GM12872 (cell line): ENCODE results near the gene FNDC3B.

Experiments
- TF ChIP-seq, protein P1 (sequence below): IDR thresholded peaks from 3 replicates; pipeline ENCODE4 v1.5.1; 2011; ENCODE audit warnings: low read depth, mild to moderate bottlenecking, low read length, moderate library complexity; ENCODE audit not compliant: insufficient read depth

The FNDC3B gene

DNA sequence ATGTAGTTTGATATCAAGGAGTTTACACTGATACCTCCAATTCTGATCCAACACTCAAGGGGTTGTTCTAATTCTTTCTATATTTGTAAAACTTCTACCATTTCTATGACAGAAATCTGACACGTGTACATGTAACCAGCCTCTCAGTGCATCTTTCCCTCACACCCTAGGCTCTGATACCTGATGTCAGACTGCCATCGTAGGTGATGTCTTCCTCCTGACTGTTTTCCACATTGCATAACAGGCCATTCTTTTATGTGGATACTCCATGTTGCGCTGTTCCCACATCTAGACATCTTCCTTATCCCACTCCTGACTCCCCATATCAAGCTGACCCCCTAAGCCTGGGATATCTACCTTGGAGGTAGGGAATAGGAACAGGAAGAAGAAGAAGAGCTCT is 159.1 kb downstream of the FNDC3B start:
- TF ChIP-seq, protein P1, sequence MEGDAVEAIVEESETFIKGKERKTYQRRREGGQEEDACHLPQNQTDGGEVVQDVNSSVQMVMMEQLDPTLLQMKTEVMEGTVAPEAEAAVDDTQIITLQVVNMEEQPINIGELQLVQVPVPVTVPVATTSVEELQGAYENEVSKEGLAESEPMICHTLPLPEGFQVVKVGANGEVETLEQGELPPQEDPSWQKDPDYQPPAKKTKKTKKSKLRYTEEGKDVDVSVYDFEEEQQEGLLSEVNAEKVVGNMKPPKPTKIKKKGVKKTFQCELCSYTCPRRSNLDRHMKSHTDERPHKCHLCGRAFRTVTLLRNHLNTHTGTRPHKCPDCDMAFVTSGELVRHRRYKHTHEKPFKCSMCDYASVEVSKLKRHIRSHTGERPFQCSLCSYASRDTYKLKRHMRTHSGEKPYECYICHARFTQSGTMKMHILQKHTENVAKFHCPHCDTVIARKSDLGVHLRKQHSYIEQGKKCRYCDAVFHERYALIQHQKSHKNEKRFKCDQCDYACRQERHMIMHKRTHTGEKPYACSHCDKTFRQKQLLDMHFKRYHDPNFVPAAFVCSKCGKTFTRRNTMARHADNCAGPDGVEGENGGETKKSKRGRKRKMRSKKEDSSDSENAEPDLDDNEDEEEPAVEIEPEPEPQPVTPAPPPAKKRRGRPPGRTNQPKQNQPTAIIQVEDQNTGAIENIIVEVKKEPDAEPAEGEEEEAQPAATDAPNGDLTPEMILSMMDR: no peak

DNA sequence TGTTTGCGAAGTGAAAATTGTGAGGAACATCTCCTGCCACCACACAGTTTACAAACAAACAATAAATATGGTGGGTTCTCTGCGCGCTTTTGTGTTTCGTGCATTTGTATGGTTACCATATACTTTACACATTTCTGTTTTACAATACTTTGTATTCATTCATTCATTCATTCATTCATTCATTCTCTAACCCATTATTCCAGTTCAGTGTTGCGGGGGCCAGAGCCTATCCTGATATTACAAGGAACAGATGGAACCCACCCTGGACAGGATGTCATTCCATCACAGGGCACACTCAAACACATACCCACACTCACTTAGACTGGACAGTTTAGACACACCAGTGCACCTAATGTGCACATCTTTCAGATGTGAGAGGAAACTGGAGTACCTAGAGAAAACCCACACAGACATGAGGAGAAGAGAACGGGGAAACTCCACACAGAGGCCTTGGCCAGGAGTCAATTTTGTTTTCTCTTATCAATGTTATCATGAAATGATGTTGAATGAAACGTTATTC is 160.5 kb downstream of the FNDC3B start:
- TF ChIP-seq, protein P1: no peak

DNA sequence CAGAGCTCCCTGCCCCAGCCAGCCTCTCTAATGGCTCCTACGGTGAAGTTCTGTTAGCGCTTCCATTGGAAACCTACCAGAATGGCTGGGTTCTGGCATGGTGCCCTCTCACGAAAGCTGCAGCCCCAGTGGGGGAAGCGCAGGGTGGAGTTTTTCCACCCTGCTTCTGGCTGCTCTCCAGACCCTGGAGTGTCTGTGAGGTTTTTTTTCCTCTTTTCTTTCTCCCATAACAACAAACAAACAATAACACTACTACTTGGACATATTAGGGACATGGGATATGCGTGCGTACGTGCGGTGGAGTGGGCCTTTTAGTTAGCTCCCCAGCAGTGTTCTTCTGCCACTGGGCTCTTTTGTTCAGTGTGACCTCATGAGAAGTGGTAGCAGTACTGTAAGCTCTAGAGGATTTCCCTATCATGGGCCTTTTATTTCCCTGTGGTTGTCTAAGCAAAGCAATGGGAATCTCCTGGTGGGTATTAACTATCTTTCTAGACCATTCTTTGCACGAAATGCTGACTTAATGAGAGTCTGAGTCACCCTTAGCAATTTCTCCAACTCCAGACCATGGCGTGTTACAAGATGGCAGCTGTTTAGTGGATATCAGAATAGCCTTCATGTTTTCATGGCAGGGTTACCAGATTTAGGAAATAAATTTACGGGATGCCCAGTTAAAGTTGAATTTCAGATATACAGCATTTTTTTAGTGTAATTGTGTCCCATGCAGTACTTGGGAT is 161.9 kb downstream of the FNDC3B start:
- TF ChIP-seq, protein P1: no peak

DNA sequence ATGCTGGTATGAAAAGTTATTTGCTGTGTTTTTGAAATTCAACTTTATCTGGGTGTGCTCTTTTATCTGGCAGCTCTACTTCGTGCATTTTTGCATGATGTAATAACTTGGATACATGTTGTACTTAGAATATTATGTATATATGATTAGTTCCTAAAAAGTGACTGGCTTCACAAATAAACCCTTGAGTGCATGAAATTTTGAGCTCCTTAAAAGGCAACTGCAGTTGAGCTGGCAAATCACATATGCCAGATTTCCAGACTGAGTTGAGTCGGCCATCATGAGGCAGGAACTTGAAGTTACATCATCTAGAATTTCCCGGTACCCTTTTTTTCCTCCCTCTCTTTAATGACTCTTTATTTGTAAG is 162.5 kb downstream of the FNDC3B start:
- TF ChIP-seq, protein P1: no peak

DNA sequence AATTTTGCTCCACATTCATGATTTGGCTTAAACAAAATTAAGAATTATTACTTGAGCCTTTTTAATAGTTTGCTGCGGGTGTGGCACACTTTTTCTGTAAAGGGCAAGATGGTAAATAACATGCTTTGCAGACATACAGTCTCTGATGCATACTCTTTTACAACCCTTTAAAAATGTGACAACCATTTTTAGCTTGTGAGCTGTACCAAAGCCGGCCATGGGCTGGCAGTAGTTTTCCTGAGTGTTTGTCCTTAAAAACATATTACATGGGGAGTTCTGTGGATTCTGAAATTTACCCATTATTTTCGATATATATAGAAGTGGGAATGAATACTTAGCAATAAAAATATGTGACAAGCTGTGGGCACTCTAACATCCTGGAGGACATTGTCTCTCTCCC is 163.4 kb downstream of the FNDC3B start:
- TF ChIP-seq, protein P1: no peak

DNA sequence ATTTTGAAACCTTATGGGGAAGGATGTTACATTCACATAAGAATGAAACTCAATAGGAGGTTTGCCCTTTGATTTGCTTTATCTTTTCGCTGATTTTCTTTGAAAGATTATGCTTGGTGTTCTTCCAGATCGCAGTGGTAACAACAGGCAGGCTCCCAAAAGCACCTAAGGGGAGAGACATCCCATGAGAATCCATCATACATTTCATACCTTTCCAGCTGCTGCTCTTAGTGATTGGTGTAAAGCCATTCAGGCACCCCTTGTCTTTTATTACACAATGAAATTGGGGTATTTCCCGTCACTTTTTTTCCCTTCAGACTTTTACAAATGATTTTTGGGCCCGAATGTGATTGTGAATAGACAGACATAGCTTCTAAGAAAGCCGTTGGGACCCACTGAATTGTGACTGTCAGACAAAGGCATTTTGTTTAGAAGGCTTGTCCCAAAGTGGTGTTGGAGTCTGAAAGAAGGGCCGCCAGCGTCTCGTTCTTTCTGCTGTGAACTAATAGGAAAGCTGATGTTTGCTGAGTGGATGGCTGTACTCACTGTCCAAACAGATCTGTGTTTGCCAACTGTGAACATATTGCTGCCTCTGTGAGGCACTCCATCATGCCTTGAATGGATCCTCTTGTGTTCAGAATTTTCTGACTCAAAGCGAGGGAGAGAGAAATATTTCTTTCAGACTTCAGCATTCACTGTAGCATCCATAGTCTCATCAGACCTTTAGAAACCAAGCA is 164.3 kb downstream of the FNDC3B start:
- TF ChIP-seq, protein P1: no peak

DNA sequence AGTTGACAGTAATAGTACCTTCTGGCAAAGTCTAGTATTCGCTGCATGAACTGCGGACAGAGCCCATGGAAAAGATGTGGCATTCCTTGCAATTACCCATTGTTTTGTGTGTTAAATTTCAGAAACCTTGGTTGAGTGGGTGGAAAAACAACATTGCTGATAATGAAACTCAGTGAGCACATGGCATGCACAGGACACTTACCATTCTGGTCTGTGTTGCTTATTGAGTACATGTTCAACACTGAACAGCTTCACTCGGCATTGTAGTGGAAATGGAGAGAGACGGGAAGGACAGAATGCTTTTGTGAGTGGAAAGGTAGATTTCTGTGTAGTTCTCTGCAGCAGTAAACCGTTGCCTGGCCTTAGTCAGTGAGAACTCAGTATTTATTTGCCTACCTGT is 165.3 kb downstream of the FNDC3B start:
- TF ChIP-seq, protein P1: no peak
